B cell (primary cell): ENCODE results near the gene FAM227B. TPM values are rescaled to one million over a fixed set of nuclear protein-coding genes. Genes with fewer than 3 reads are reported as not detected.

Source experiments
- ATAC-seq: fragments of 200-7000 bp; cut with Tn5 transposase; one replicate; pipeline ENCODE4 v1.10.0; 2021; ENCODE audit warnings: low read depth, mild to moderate bottlenecking, moderate number of reproducible peaks, moderate library complexity
- CTCF ChIA-PET: fragments of 350-600 bp; sonication (Branson Sonifier 250); formaldehyde crosslinking; loops from one replicate; lab custom pipeline; 2021; ENCODE audit warnings: antibody characterized with exemption, inconsistent platforms; lab: Charles Lee
- POLR2A ChIA-PET: fragments of 350-600 bp; sonication (Branson Sonifier 250); formaldehyde crosslinking; loops from one replicate; lab custom pipeline; 2021; ENCODE audit warnings: antibody characterized with exemption; lab: Charles Lee
- DNase-seq: peaks from one replicate; pipeline ENCODE4 v3.0.0; 2013
- H2AFZ ChIP-seq: 2 replicates; pipeline ENCODE4 v1.6.1; 2012; ENCODE audit warnings: mild to moderate bottlenecking, low read depth, low read length; ENCODE audit not compliant: insufficient read depth, poor library complexity, severe bottlenecking
- H3K27ac ChIP-seq, 2 donors: 1 replicate in 1 of 2; 2 replicates in 1 of 2; pipeline ENCODE4 v1.5.1; 2012 to 2013; ENCODE audit warnings: low read length in 2 of 2, mild to moderate bottlenecking in 2 of 2, moderate library complexity in 1 of 2
- H3K27me3 ChIP-seq, 4 experiments: fragments of 200-600 bp in 1 of 4; sonication (generic) in 1 of 4; replicated peaks in 1 of 4; 1 replicate in 2 of 4; 2 replicates in 2 of 4; pipeline versions ENCODE4 v1.6.1 to v1.7.0; 2013 to 2016; ENCODE audit warnings: low read length in 3 of 4, mild to moderate bottlenecking in 2 of 4, mixed read lengths in 1 of 4, moderate library complexity in 1 of 4; ENCODE audit not compliant: insufficient read depth in 4 of 4, control insufficient read depth in 3 of 4; ENCODE audit errors: control extremely low read depth in 1 of 4
- H3K36me3 ChIP-seq, 2 experiments: replicated peaks in 1 of 2; 1 replicate in 1 of 2; 2 replicates in 1 of 2; pipeline versions ENCODE4 v1.6.1 to v1.7.1; 2013; ENCODE audit warnings: low read length in 1 of 2; ENCODE audit not compliant: insufficient read depth in 2 of 2, control insufficient read depth in 1 of 2; ENCODE audit errors: control extremely low read depth in 1 of 2, extremely low read depth in 1 of 2
- H3K4me1 ChIP-seq, 2 donors: fragments of 200-600 bp in 1 of 2; sonication (generic) in 1 of 2; 1 replicate in 1 of 2; 2 replicates in 1 of 2; pipeline versions ENCODE4 v1.5.1 to v1.6.1; 2013 to 2017; ENCODE audit warnings: low read length in 2 of 2; ENCODE audit not compliant: control insufficient read depth in 2 of 2, insufficient read depth in 2 of 2
- H3K4me2 ChIP-seq: replicated peaks from 2 replicates; pipeline ENCODE3; 2012; ENCODE audit warnings: mild to moderate bottlenecking, low read depth, low read length; ENCODE audit not compliant: poor library complexity, severe bottlenecking
- H3K4me3 ChIP-seq, 5 experiments: fragments of 200-600 bp in 1 of 5; sonication (generic) in 1 of 5; 1 replicate in 3 of 5; 2 replicates in 2 of 5; pipeline versions ENCODE4 v1.5.1 to v1.7.0; 2011 to 2016; ENCODE audit warnings: low read length in 4 of 5, mild to moderate bottlenecking in 4 of 5, low read depth in 2 of 5, control low read depth in 1 of 5, moderate library complexity in 1 of 5; ENCODE audit not compliant: insufficient read depth in 1 of 5; ENCODE audit errors: control extremely low read depth in 1 of 5, extremely low read depth in 1 of 5
- H3K79me2 ChIP-seq: fragments of 200-600 bp; sonication (generic); one replicate; pipeline ENCODE4 v1.6.0; 2016; ENCODE audit warnings: low read length; ENCODE audit not compliant: control insufficient read depth, insufficient read depth
- H3K9ac ChIP-seq: fragments of 200-600 bp; sonication (generic); 2 replicates; pipeline ENCODE4 v1.6.1; 2017; ENCODE audit warnings: mild to moderate bottlenecking, low read length, moderate library complexity
- H3K9me3 ChIP-seq, 3 donors: one replicate each; pipeline versions ENCODE4 v1.6.1 to v1.7.1; 2013; ENCODE audit warnings: low read length in 2 of 3; ENCODE audit not compliant: control insufficient read depth in 2 of 3, insufficient read depth in 1 of 3; ENCODE audit errors: control extremely low read depth in 1 of 3
- H4K20me1 ChIP-seq: 2 replicates; pipeline ENCODE4 v1.6.0; 2012; ENCODE audit warnings: mild to moderate bottlenecking, low read length; ENCODE audit not compliant: insufficient read depth, control insufficient read depth, poor library complexity, severe bottlenecking
- H3K27ac Mint-ChIP-seq: one replicate; pipeline ENCODE4 v1.8.0; 2021; ENCODE audit warnings: mixed read lengths
- H3K27me3 Mint-ChIP-seq: one replicate; pipeline ENCODE4 v1.8.0; 2021; ENCODE audit warnings: mixed read lengths
- H3K4me1 Mint-ChIP-seq: one replicate; pipeline ENCODE4 v1.8.0; 2021; ENCODE audit warnings: mixed read lengths
- H3K4me3 Mint-ChIP-seq: one replicate; pipeline ENCODE4 v1.8.0; 2021; ENCODE audit warnings: mixed read lengths
- H3K9me3 Mint-ChIP-seq: one replicate; pipeline ENCODE4 v1.8.0; 2022; ENCODE audit warnings: mixed read lengths; ENCODE audit not compliant: insufficient read depth
- CTCF ChIP-seq: fragments of 200-600 bp; IDR thresholded peaks from one replicate; pipeline ENCODE4 v1.8.0; 2022; ENCODE audit warnings: antibody characterized with exemption, mild to moderate bottlenecking
- EZH2 ChIP-seq: IDR thresholded peaks from 2 replicates; pipeline ENCODE4 v1.6.1; 2012; ENCODE audit warnings: borderline replicate concordance, low read depth, mild to moderate bottlenecking, moderate library complexity, low read length; ENCODE audit not compliant: insufficient read depth, poor library complexity, severe bottlenecking
- WGBS: methylation state at CpG from one replicate; pipeline ENCODE4 v1.1.5; 2013; ENCODE audit warnings: missing lambda C conversion rate; ENCODE audit not compliant: insufficient coverage; 5-methylcytosine and 5-hydroxymethylcytosine counted together
- intact Hi-C: fragments of 100-400 bp; cut with micrococcal nuclease; formaldehyde crosslinking; loops from one replicate; pipeline ENCODE4 v1.10.0; 2022
- polyA plus RNA-seq: library from polyadenylated mRNA; depleted of rRNA; stranded (reverse); fragments of >200 nt; gene quantifications from 2 replicates; pipeline ENCODE4 v1.2.3, GENCODE V29; 2012
- total RNA-seq, 2 donors: library from RNA; stranded (reverse); fragments of 120-200 nt in 1 of 2; gene quantifications; 1 replicate in 1 of 2; 2 replicates in 1 of 2; pipeline versions ENCODE4 v1.2.3 to v1.2.4, GENCODE V29; 2013 to 2022

Gene FAM227B
- total and polyA plus RNA-seq, 2 donors (not counting 1 experiment from before 2014, with no cell fraction given): 5.6 to 8.9 TPM

GRCh38 chr15:49570672-49571071, 49.9 kb downstream of the FAM227B start:
- Histone ChIP-seq H3K9ac (no peak overlapping the region), H2AFZ (no peak overlapping the region), H3K4me3 (no peak overlapping the region), H4K20me1 (no peaks in the 10 kb centered on the region), H3K79me2 (no peaks in the 10 kb centered on the region), H3K36me3 (no peaks in the 10 kb centered on the region), H3K4me2 (no peak overlapping the region), H3K27me3 (no peaks in the 10 kb centered on the region), H3K4me1 (no peaks in the 10 kb centered on the region), H3K9me3 (peaks cover 0 to 7% (median 0%) of the 10 kb centered on the region in 3 donors), H3K27ac (no peak overlapping the region)
- no peak for TF ChIP-seq EZH2
- no peak for TF ChIP-seq CTCF
- no CpG with 5 or more reads among the region's 1 CpG for WGBS
- ChIA-PET POLR2A (no interaction called here), CTCF (no interaction called here)
- ATAC-seq (no peak), DNase-seq (no peak)
- no peaks in the 10 kb centered on the region for H3K27me3 Mint-ChIP-seq
- peaks cover 9% of the 10 kb centered on the region for H3K9me3 Mint-ChIP-seq
- no peak overlapping the region for H3K27ac Mint-ChIP-seq
- H3K4me1 Mint-ChIP-seq: no peaks in the 10 kb centered on the region
- intact Hi-C loops: no loop called here
- no peak overlapping the region for H3K4me3 Mint-ChIP-seq

- H3K9me3 Mint-ChIP-seq: peaks cover 9% of the 10 kb centered on the region
- no peak overlapping the region for H2AFZ ChIP-seq
- H3K4me3 Mint-ChIP-seq: no peak overlapping the region
- H3K4me1 Mint-ChIP-seq: no peaks in the 10 kb centered on the region
- DNase-seq (no peak), ATAC-seq (no peak)
- H3K4me1 ChIP-seq: no peaks in the 10 kb centered on the region
- no peak overlapping the region for H3K4me2 ChIP-seq
- no peak for TF ChIP-seq EZH2
- TF ChIP-seq CTCF: no peak
- H3K79me2 ChIP-seq: no peaks in the 10 kb centered on the region
- no peaks in the 10 kb centered on the region for H4K20me1 ChIP-seq
- no peak overlapping the region for H3K27ac ChIP-seq
- POLR2A ChIA-PET: no interaction called here
- H3K27me3 ChIP-seq: no peaks in the 10 kb centered on the region
- H3K27me3 Mint-ChIP-seq: no peaks in the 10 kb centered on the region
- H3K36me3 ChIP-seq: no peaks in the 10 kb centered on the region
- CTCF ChIA-PET: no interaction called here
- intact Hi-C loops: no loop called here
- H3K27ac Mint-ChIP-seq: no peak overlapping the region
- no peak overlapping the region for H3K4me3 ChIP-seq
- H3K9ac ChIP-seq: no peak overlapping the region
- H3K9me3 ChIP-seq: peaks cover 0 to 7% (median 0%) of the 10 kb centered on the region in 3 donors
- no CpG with 5 or more reads among the region's 1 CpG for WGBS
Measured at GRCh38 chr15:49570174-49570573, 50.4 kb downstream of the FAM227B start.
